ENCODE results near the gene SLC41A3. TPM values are rescaled to one million over a fixed set of nuclear protein-coding genes. Genes with fewer than 3 reads are reported as not detected.

The SLC41A3 gene
- total RNA-seq, 4 donors from 2014 or later = 31.0 to 62.7 (median 37.5) TPM

DNA sequence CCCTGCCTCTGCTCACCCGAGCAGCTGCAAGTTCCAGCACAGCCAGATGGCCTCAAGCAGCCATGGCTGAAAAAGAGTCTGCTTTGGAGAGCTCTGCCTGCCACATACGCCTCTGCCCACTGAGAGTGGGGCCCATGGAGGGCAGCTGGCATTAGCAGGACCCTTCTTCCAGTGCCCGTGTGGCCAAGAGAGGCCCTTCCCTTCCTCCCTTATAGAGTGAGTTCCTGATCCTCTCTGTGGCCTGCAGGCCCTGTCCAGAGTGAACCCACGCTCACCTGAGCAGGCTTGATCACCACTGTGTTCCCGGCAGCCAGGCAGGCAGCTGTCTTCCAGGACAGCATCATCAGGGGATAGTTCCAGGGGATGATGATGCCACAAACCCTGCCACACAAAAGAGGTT lies 41.4 kb upstream of the SLC41A3 start:
- H3K9me3 ChIP-seq = no peaks in the 10 kb centered on the region
- TF ChIP-seq, protein P1, sequence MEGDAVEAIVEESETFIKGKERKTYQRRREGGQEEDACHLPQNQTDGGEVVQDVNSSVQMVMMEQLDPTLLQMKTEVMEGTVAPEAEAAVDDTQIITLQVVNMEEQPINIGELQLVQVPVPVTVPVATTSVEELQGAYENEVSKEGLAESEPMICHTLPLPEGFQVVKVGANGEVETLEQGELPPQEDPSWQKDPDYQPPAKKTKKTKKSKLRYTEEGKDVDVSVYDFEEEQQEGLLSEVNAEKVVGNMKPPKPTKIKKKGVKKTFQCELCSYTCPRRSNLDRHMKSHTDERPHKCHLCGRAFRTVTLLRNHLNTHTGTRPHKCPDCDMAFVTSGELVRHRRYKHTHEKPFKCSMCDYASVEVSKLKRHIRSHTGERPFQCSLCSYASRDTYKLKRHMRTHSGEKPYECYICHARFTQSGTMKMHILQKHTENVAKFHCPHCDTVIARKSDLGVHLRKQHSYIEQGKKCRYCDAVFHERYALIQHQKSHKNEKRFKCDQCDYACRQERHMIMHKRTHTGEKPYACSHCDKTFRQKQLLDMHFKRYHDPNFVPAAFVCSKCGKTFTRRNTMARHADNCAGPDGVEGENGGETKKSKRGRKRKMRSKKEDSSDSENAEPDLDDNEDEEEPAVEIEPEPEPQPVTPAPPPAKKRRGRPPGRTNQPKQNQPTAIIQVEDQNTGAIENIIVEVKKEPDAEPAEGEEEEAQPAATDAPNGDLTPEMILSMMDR (IDR thresholded peaks at IDR 0.05) = no peak
- TF ChIP-seq EP300 (IDR thresholded peaks at IDR 0.05) = no peak
- no peak for TF ChIP-seq POLR2A (IDR thresholded peaks at IDR 0.05)
- no peak for TF ChIP-seq POLR2AphosphoS5 (IDR thresholded peaks at IDR 0.05)
- ATAC-seq = no peak
- no peaks in the 10 kb centered on the region for H3K4me1 ChIP-seq
- no peak overlapping the region for H3K27ac ChIP-seq
- WGBS, 2 donors (ENCODE audit: low coverage in 1 of 2) = no CpG with 5 or more reads among the region's 5 CpGs
- H3K4me3 ChIP-seq = no peak overlapping the region
- H3K36me3 ChIP-seq = peaks cover 0 to 16% of the 10 kb centered on the region in 2 donors
- H3K27me3 ChIP-seq = no peaks in the 10 kb centered on the region

DNA sequence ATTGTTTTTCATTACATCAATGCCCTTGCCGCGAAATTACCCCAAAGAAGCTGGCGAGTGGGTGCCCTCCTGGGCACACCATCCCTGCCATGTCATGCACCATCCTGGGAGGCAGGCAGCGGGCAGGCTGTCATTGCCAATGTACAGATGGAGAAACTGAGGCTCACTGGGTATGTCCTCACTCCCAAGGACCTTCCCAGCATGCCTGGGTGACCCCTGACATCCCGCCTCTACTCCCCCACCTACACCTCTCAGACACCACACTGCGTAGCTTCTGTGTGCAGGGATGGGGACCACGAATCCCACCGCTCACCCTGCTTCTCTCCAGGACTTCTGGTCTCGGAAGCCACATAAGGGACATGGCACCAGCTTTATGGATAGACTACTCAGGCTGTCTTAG lies 41.0 kb upstream of the SLC41A3 start:
- no peaks in the 10 kb centered on the region for H3K4me1 ChIP-seq
- H3K27me3 ChIP-seq = no peaks in the 10 kb centered on the region
- no peak for TF ChIP-seq POLR2A (IDR thresholded peaks at IDR 0.05)
- TF ChIP-seq POLR2AphosphoS5 (IDR thresholded peaks at IDR 0.05) = no peak
- TF ChIP-seq, protein P1 (IDR thresholded peaks at IDR 0.05) = no peak
- TF ChIP-seq EP300 (IDR thresholded peaks at IDR 0.05) = no peak
- no peaks in the 10 kb centered on the region for H3K9me3 ChIP-seq
- no peak overlapping the region for H3K27ac ChIP-seq
- ATAC-seq = no peak
- H3K36me3 ChIP-seq = peaks cover 0 to 16% of the 10 kb centered on the region in 2 donors
- no peak overlapping the region for H3K4me3 ChIP-seq
- WGBS, 2 donors (ENCODE audit: low coverage in 1 of 2) = 83% methylated on average over 8 of the region's 9 CpGs; no CpG with 5 or more reads in 1 of the 2 donors

DNA sequence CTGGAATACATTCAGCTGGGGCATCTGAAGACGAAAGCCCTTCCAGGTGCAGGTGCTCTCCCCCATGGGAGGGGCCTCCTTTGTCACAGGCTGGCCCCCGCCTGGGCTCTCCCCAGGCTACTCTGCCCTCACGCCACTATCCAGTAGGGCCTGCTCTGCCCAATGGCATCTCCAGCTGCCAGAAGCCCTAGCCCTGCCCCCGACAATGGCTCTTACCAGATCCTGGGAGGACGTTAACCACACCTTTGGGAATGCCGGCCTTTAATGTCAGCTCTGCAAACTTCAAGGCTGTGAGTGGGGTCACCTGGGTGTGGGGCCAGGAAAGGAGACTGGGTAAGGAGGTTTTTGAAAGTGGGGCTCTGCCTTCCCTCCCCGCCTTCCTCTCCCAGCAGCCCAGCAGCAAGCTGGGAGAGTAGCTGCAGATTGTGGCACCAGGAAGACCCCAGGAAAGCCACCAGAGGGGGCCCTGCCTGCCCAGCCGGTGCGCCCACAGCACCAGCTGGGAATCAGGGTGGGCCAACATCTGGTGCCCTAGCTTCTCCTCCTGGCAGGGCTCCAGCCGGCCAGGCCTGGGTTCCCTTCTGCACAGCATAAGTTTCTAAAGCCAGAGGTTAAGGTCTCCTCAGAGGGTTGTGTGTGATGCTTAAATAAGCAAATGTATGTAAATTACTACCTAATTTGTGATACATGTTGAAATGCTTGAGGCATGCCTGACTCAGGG lies 40.4 kb upstream of the SLC41A3 start:
- Histone ChIP-seq H3K36me3 (peaks cover 0 to 11% of the 10 kb centered on the region in 2 donors), H3K9me3 (no peaks in the 10 kb centered on the region), H3K4me1 (no peaks in the 10 kb centered on the region), H3K4me3 (no peak overlapping the region), H3K27ac (no peak overlapping the region), H3K27me3 (no peaks in the 10 kb centered on the region)
- ATAC-seq = no peak
- TF ChIP-seq, protein P1 (IDR thresholded peaks at IDR 0.05) = no peak
- no peak for TF ChIP-seq POLR2AphosphoS5 (IDR thresholded peaks at IDR 0.05)
- no peak for TF ChIP-seq POLR2A (IDR thresholded peaks at IDR 0.05)
- no peak for TF ChIP-seq EP300 (IDR thresholded peaks at IDR 0.05)
- 64% methylated on average over 6 of the region's 10 CpGs; no CpG with 5 or more reads in 1 of the 2 donors for WGBS, 2 donors (ENCODE audit: low coverage in 1 of 2)

DNA sequence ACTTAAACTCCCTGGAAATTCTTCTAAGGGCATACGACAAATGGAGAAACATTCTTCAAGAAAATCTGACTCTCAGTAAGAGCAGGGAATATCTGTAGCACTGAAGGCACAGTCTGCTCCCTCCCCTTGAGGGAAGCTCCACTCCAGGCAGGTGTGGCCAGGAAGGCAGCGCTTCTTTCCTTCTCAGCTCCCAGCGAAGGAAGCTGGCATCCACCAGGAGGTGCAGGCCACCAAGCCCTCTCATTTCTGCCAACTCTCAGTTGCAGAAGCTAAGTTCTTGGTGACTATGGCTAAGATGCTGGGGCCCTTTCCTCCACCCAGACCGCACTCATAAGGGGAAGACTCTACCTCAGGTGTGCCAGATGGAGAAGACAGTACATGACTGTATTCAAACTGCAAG lies 37.7 kb upstream of the SLC41A3 start:
- Histone ChIP-seq H3K4me1 (no peaks in the 10 kb centered on the region), H3K36me3 (peaks cover 0 to 21% of the 10 kb centered on the region in 2 donors), H3K9me3 (no peaks in the 10 kb centered on the region), H3K4me3 (no peak overlapping the region), H3K27ac (no peak overlapping the region), H3K27me3 (no peaks in the 10 kb centered on the region)
- ATAC-seq = no peak
- 40 to 75% methylated on average over 1 to 2 of the region's 4 CpGs for WGBS, 2 donors (ENCODE audit: low coverage in 1 of 2)
- TF ChIP-seq, protein P1 (IDR thresholded peaks at IDR 0.05) = no peak
- TF ChIP-seq EP300 (IDR thresholded peaks at IDR 0.05) = no peak

DNA sequence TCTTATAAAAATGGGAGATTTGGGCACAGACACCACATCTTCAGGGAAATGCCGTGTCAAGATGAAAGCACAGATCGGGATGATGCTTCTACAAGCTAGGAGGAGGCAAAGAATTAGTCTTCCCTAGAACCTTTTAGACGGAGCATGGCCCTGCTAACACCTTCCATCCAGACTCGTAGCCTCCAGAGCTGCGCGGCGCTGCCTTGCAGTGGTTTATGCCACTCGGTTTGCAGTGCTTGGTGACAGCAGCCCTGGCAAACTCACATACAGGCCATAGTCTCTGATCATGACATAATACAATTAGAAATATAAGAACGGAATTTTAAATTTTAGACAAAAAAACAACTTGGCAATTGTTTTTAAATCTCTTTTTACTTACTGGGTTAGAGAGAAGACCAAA lies 37.1 kb upstream of the SLC41A3 start:
- Histone ChIP-seq H3K27ac (no peak overlapping the region), H3K27me3 (no peaks in the 10 kb centered on the region), H3K4me1 (no peaks in the 10 kb centered on the region), H3K36me3 (peaks cover 0 to 26% of the 10 kb centered on the region in 2 donors), H3K4me3 (no peak overlapping the region), H3K9me3 (no peaks in the 10 kb centered on the region)
- TF ChIP-seq, protein P1 (IDR thresholded peaks at IDR 0.05) = no peak
- TF ChIP-seq POLR2AphosphoS5 (IDR thresholded peaks at IDR 0.05) (no peak), POLR2A (IDR thresholded peaks at IDR 0.05) (no peak), EP300 (IDR thresholded peaks at IDR 0.05) (no peak)
- 87 to 100% methylated on average over 5 to 8 of the region's 9 CpGs for WGBS, 2 donors (ENCODE audit: low coverage in 1 of 2)
- no peak for ATAC-seq

Data from gastroesophageal sphincter (tissue), 4 donors.